ENCODE results near the gene POU2AF1.

DNA sequence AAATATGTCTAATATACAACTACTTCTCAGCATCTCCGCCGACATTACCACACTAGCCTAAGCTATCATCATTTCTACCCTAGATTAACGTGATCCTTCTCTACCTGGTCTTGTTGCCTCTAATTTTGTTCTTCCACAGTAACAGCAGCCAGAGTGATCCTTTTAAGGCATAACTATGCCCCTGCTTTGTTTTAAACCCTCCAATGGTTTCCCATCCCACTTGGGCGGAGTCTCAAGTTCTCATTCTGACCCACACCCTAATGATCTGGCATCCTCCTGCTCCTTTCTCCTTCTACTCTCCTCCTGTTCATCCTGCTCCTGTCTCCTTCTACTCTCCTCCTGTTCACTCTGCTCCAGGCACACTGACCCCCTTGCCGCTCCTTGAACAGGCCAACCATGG is 31.9 kb upstream of the POU2AF1 start:
- TF ChIP-seq, protein P1, sequence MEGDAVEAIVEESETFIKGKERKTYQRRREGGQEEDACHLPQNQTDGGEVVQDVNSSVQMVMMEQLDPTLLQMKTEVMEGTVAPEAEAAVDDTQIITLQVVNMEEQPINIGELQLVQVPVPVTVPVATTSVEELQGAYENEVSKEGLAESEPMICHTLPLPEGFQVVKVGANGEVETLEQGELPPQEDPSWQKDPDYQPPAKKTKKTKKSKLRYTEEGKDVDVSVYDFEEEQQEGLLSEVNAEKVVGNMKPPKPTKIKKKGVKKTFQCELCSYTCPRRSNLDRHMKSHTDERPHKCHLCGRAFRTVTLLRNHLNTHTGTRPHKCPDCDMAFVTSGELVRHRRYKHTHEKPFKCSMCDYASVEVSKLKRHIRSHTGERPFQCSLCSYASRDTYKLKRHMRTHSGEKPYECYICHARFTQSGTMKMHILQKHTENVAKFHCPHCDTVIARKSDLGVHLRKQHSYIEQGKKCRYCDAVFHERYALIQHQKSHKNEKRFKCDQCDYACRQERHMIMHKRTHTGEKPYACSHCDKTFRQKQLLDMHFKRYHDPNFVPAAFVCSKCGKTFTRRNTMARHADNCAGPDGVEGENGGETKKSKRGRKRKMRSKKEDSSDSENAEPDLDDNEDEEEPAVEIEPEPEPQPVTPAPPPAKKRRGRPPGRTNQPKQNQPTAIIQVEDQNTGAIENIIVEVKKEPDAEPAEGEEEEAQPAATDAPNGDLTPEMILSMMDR (IDR thresholded peaks at IDR 0.05) = no peak
- TF ChIP-seq MYC (IDR thresholded peaks at IDR 0.05; ENCODE audit: borderline replicate concordance, low read length) = no peak
